Trophoblast cell (in vitro differentiated cells and primary cell): ENCODE measurements around the gene KANK4.
"Not testable (repeated sequence)": the region's sequence is repeated elsewhere in the genome, so short reads cannot be mapped to it uniquely, and the experiment has no call there.

Source experiments
- DNase-seq, 2 donors: peaks; one replicate each; pipeline ENCODE4 v3.0.0-alpha.2; 2016
- H2AFZ ChIP-seq: 2 replicates; pipeline ENCODE4 v1.6.1; 2013; ENCODE audit warnings: low read length, moderate library complexity, mild to moderate bottlenecking; ENCODE audit not compliant: insufficient read depth, poor library complexity
- H2AK5ac ChIP-seq: 2 replicates; pipeline ENCODE4 v1.6.1; 2013; ENCODE audit warnings: mild to moderate bottlenecking, low read length
- H2BK120ac ChIP-seq: 2 replicates; pipeline ENCODE4 v1.6.1; 2013; ENCODE audit warnings: low read length, mild to moderate bottlenecking, moderate library complexity; ENCODE audit not compliant: insufficient read depth, poor library complexity
- H2BK12ac ChIP-seq: 2 replicates; pipeline ENCODE4 v1.6.1; 2013; ENCODE audit warnings: mild to moderate bottlenecking, low read length, moderate library complexity
- H2BK5ac ChIP-seq: 2 replicates; pipeline ENCODE4 v1.6.1; 2013; ENCODE audit warnings: low read length, low read depth, moderate library complexity, mild to moderate bottlenecking; ENCODE audit not compliant: poor library complexity
- H3K14ac ChIP-seq: 2 replicates; pipeline ENCODE4 v1.6.1; 2013; ENCODE audit warnings: mild to moderate bottlenecking, low read length
- H3K18ac ChIP-seq: 2 replicates; pipeline ENCODE4 v1.6.1; 2013; ENCODE audit warnings: mild to moderate bottlenecking, low read length
- H3K23ac ChIP-seq: 2 replicates; pipeline ENCODE4 v1.6.1; 2013; ENCODE audit warnings: low read length
- H3K27ac ChIP-seq: 2 replicates; pipeline ENCODE4 v1.5.1; 2013; ENCODE audit warnings: low read depth, mild to moderate bottlenecking, inconsistent platforms, low read length, moderate library complexity
- H3K27me3 ChIP-seq: 2 replicates; pipeline ENCODE4 v1.6.1; 2013; ENCODE audit warnings: inconsistent platforms, mild to moderate bottlenecking, low read length, moderate library complexity; ENCODE audit not compliant: insufficient read depth
- H3K36me3 ChIP-seq, 2 experiments: 1 replicate in 1 of 2; 2 replicates in 1 of 2; pipeline ENCODE4 v1.6.1; 2013; ENCODE audit warnings: low read length in 2 of 2, mild to moderate bottlenecking in 2 of 2, moderate library complexity in 1 of 2; ENCODE audit not compliant: insufficient read depth in 2 of 2, control insufficient read depth in 1 of 2
- H3K4ac ChIP-seq: 2 replicates; pipeline ENCODE4 v1.6.1; 2013; ENCODE audit warnings: low read depth, mild to moderate bottlenecking, low read length, moderate library complexity
- H3K4me1 ChIP-seq, 2 experiments: 1 replicate in 1 of 2; 2 replicates in 1 of 2; pipeline ENCODE4 v1.6.1; 2013; ENCODE audit warnings: low read length in 2 of 2, mild to moderate bottlenecking in 2 of 2, moderate library complexity in 1 of 2; ENCODE audit not compliant: insufficient read depth in 2 of 2, control insufficient read depth in 1 of 2
- H3K4me2 ChIP-seq: 2 replicates; pipeline ENCODE4 v1.6.1; 2013; ENCODE audit warnings: inconsistent platforms, mild to moderate bottlenecking, low read length, moderate library complexity
- H3K4me3 ChIP-seq: 2 replicates; pipeline ENCODE4 v1.5.1; 2013; ENCODE audit warnings: mild to moderate bottlenecking, low read depth, low read length, inconsistent platforms
- H3K79me1 ChIP-seq: one replicate; pipeline ENCODE4 v1.6.1; 2013; ENCODE audit warnings: low read length
- H3K79me2 ChIP-seq: 2 replicates; pipeline ENCODE4 v1.6.1; 2013; ENCODE audit warnings: low read length, mild to moderate bottlenecking; ENCODE audit not compliant: control insufficient read depth, insufficient read depth, poor library complexity
- H3K9ac ChIP-seq: 2 replicates; pipeline ENCODE4 v1.6.1; 2013; ENCODE audit warnings: mild to moderate bottlenecking, low read length
- H3K9me3 ChIP-seq: 2 replicates; pipeline ENCODE4 v1.6.1; 2013; ENCODE audit warnings: low read depth, mild to moderate bottlenecking, control low read depth, inconsistent platforms, low read length; ENCODE audit not compliant: insufficient read depth
- H4K12ac ChIP-seq: 2 replicates; pipeline ENCODE4 v1.6.1; 2013; ENCODE audit warnings: low read depth, mild to moderate bottlenecking, low read length, moderate library complexity
- H4K8ac ChIP-seq: 2 replicates; pipeline ENCODE4 v1.6.1; 2013; ENCODE audit warnings: low read depth, mild to moderate bottlenecking, low read length, moderate library complexity
- H4K91ac ChIP-seq: one replicate; pipeline ENCODE4 v1.6.1; 2013; ENCODE audit warnings: low read depth, mild to moderate bottlenecking, low read length, moderate library complexity
- WGBS: extraction: QIAGEN DNeasy Blood & Tissue Kit; methylation state at CpG from one replicate; pipeline ENCODE4 v1.1.7; 2013; ENCODE audit warnings: missing lambda C conversion rate; ENCODE audit not compliant: insufficient read length, insufficient coverage; ENCODE audit errors: extremely low coverage; 5-methylcytosine and 5-hydroxymethylcytosine counted together

Gene KANK4

DNA sequence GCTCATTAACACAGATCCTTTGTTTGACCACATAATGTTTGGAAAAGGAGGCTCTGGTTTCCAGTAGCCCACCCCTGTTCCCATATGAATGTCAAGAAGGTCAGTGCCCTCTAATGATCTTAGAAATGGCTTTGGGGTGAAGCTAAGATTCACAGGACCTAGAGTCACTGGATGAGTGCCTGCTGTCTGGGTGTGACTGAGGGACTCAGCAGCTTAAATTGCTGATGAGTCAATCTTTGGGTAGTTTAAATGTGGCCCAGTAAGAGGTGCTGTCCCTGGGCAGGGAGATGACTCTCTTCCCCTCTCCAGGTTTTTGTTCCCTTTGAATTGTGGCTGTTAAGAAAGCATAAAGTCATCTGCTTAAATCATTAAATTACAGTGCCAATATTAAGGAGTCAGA, 74.0 kb downstream of the KANK4 start:
- H2AK5ac ChIP-seq = no peak overlapping the region
- DNase-seq = no peak
- H3K4ac ChIP-seq = no peak overlapping the region

DNA sequence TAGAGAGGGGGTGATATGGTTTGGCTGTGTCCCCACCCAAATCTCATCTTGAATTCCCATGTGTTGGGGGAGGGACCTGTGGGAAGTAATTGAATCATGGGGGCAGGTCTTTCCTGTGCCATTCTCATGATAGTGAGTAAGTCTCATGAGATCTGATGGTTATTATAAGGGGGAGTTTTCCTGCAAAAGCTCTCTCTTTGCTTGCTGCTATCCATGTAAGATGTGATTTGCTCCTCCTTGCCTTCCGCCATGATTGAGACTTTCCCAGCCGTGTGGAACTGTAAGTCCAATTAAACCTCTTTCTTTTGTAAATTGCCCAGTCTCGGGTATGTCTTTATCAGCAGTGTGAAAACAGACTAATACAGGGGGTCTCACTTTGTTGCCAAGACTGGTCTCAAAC, 74.9 kb downstream of the KANK4 start:
- not testable (repeated sequence) for H3K27ac ChIP-seq, DNase-seq, H3K14ac ChIP-seq, H3K27me3 ChIP-seq, H3K79me1 ChIP-seq, H4K8ac ChIP-seq, H2BK5ac ChIP-seq, H2AFZ ChIP-seq, H3K18ac ChIP-seq, H3K4me3 ChIP-seq, H3K4me2 ChIP-seq, H3K79me2 ChIP-seq, H4K12ac ChIP-seq, H3K4ac ChIP-seq, H2AK5ac ChIP-seq, H2BK12ac ChIP-seq, H3K9me3 ChIP-seq, H3K9ac ChIP-seq, H3K4me1 ChIP-seq, H3K23ac ChIP-seq, H2BK120ac ChIP-seq, H4K91ac ChIP-seq
- no CpG with 5 or more reads among the region's 3 CpGs for WGBS
- peaks cover 32 to 39% of the 10 kb centered on the region in 2 experiments for H3K36me3 ChIP-seq

More for the DNA sequence above, 74.0 kb downstream of the KANK4 start:
- Histone ChIP-seq H2AFZ (no peak overlapping the region), H3K9me3 (no peaks in the 10 kb centered on the region), H3K79me2 (no peaks in the 10 kb centered on the region), H2BK5ac (no peak overlapping the region), H3K4me2 (no peak overlapping the region), H4K8ac (no peak overlapping the region), H2BK12ac (no peak overlapping the region), H3K18ac (no peak overlapping the region), H3K9ac (no peak overlapping the region), H2BK120ac (no peak overlapping the region), H4K12ac (no peak overlapping the region), H3K4me3 (no peak overlapping the region), H3K79me1 (no peaks in the 10 kb centered on the region), H3K14ac (no peak overlapping the region), H3K4me1 (no peaks in the 10 kb centered on the region), H3K36me3 (peaks cover 37 to 39% of the 10 kb centered on the region in 2 experiments), H4K91ac (no peak overlapping the region), H3K27me3 (no peaks in the 10 kb centered on the region), H3K23ac (no peak overlapping the region), H3K27ac (no peak overlapping the region)

DNA sequence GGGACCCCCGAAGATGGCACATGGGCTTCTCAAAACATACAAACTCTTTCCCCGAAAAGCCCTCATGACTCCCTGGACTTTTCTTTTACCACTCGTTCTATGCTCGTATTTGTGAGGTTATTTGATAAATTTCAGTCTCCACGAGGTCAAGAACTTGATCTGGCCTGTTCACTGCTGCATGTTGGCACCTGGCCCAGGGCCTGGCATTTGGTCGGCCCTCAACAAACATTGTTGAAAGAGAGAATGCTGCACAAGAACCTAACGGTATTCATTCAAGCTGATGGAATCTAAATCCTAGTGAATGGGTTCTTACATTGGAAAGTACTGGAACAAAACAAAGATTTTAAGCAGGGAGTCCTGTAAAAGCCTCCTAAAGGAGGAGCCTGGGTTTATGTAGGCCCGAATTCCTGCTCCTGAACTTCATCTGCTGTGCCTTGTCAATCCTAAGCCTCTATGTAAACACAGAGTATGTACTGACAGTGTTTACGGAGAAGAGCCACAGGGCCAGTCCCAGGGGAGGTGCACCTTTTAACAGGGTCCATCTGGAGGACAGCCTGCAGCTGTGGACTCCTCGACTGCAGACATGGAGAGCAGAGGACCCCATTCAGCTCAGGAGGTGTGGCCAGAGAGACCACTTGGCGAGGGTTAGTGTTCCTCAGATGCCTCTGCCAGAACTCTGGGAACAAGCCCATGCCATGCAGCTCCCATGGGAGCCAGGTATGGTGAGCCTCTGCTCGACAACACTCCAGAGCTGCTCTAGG, 77.7 kb downstream of the KANK4 start:
- Histone ChIP-seq H2AK5ac (no peak overlapping the region), H2BK120ac (no peak overlapping the region), H3K79me1 (no peaks in the 10 kb centered on the region), H4K91ac (no peak overlapping the region), H4K12ac (no peak overlapping the region), H3K14ac (no peak overlapping the region), H3K27ac (no peak overlapping the region), H3K36me3 (peaks cover 23 to 30% of the 10 kb centered on the region in 2 experiments), H3K79me2 (no peaks in the 10 kb centered on the region), H3K4me3 (no peak overlapping the region), H2AFZ (no peak overlapping the region), H3K9me3 (no peaks in the 10 kb centered on the region), H2BK5ac (no peak overlapping the region), H3K23ac (no peak overlapping the region), H2BK12ac (no peak overlapping the region), H3K27me3 (no peaks in the 10 kb centered on the region), H3K4me2 (no peak overlapping the region), H3K4me1 (peaks cover 9 to 11% of the 10 kb centered on the region in 2 experiments), H3K18ac (no peak overlapping the region), H4K8ac (no peak overlapping the region), H3K9ac (no peak overlapping the region), H3K4ac (no peak overlapping the region)
- WGBS = no CpG with 5 or more reads among the region's 12 CpGs
- DNase-seq = no peak

DNA sequence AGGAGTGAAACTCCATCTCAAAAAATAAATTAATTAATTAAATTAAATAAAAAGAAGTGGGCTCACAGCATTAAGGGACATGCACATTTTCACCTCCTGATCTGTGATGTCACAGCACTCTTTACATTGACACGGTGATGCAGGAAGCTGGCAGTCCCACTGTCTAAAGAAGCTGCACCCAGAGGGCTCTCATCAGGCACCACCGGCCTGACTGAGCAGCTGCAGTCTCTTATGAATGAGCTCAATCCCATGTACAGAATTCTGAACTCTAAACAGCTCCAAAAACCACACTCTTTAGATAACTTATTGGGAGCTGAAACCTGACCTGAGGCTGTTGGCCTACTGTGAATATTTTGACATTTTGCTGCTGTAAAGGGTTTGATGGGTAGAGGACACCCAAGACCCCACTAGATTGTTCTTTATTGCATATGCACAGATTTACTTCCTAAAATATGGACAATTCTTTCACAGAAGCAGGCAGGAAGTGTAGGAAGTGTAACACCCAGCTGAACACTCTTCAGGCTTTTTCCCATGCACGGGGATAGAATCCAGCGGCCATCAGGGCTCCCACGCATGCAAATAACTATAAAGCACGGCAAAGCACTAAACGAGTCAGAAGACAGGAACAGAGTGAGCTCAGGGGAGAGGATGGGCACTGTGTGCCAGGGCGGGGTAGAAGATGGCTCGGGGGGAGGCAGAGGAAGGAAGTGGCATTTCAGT, 78.4 kb downstream of the KANK4 start:
- Histone ChIP-seq H2BK12ac (no peak overlapping the region), H3K9ac (no peak overlapping the region), H3K79me2 (no peaks in the 10 kb centered on the region), H4K12ac (no peak overlapping the region), H3K18ac (no peak overlapping the region), H3K79me1 (no peaks in the 10 kb centered on the region), H2BK120ac (no peak overlapping the region), H3K4me3 (no peak overlapping the region), H3K27me3 (no peaks in the 10 kb centered on the region), H3K9me3 (no peaks in the 10 kb centered on the region), H3K4me2 (no peak overlapping the region), H3K4me1 (peaks cover 9 to 11% of the 10 kb centered on the region in 2 experiments), H3K27ac (no peak overlapping the region), H4K91ac (no peak overlapping the region), H3K14ac (no peak overlapping the region), H3K36me3 (peaks cover 18 to 23% of the 10 kb centered on the region in 2 experiments), H2AFZ (no peak overlapping the region), H4K8ac (no peak overlapping the region), H3K4ac (no peak overlapping the region), H2AK5ac (no peak overlapping the region), H2BK5ac (no peak overlapping the region), H3K23ac (no peak overlapping the region)
- no peak for DNase-seq
- no CpG with 5 or more reads among the region's 9 CpGs for WGBS
